AG10803 (cell line): ENCODE results near the gene BBS10.
"Not testable (repeated sequence)": the region's sequence is repeated elsewhere in the genome, so short reads cannot be mapped to it uniquely, and the experiment has no call there.

ENCODE experiments used
- DNase-seq: peaks from one replicate; pipeline ENCODE4 v3.0.0; 2010; ENCODE audit warnings: low read depth
- H3K4me3 ChIP-seq: 2 replicates; pipeline ENCODE4 v1.5.1; 2011; ENCODE audit warnings: mild to moderate bottlenecking, low read length, control low read depth
- TF ChIP-seq, protein P1 (sequence below): conservative IDR thresholded peaks from 2 replicates; pipeline ENCODE4 v1.5.1; 2011; ENCODE audit warnings: mild to moderate bottlenecking, low read length, control low read depth, inconsistent platforms

The BBS10 gene

DNA sequence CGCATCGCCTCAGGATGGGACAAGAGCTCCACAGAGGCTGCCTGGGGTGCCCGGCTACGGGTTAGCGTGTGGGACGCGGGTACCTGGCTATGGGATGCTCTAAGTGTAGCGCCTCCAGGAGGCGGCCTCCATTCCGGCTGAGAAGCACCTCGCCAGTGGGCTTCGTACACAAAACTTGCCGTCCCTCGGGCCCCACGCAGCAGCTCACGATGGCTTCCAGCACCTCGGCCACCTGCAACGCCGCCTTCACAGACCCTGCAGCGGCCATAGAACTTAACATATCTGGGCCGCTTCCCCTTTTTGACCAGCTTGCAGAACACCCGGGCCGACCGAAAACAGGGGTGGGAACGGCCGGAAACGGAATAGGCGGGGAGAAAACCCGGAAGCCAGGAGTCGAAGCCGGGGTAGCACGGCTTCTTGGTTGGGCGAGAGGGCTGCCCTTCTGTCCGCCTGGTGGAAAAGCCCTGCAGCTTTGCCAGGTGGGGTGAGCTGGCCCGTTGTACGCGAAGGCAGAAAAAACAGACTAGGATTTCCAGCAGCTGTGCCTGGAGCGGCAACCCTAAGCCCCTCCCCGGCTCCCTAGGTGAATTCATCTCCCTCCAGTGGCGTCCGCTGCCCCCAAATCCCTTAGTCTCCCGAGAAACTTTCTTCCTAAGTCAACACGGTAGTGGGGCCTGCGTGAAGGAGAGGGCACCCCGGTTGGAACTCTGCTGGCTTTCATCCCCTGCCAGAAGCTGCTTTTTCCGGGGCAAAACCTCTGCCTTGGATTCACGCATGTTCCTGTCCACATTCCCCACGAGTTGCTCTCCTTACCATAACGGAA, at the start of gene BBS10:
TSS of gene BBS10 (minus strand) at position 337 of the 823 bp plus-strand sequence. CDS start at position 280, 57 bp downstream.
- DNase-seq: peak; percentile 89
- H3K4me3 ChIP-seq: peak within 1 kb of the TSS; percentile 87
- TF ChIP-seq, protein P1, sequence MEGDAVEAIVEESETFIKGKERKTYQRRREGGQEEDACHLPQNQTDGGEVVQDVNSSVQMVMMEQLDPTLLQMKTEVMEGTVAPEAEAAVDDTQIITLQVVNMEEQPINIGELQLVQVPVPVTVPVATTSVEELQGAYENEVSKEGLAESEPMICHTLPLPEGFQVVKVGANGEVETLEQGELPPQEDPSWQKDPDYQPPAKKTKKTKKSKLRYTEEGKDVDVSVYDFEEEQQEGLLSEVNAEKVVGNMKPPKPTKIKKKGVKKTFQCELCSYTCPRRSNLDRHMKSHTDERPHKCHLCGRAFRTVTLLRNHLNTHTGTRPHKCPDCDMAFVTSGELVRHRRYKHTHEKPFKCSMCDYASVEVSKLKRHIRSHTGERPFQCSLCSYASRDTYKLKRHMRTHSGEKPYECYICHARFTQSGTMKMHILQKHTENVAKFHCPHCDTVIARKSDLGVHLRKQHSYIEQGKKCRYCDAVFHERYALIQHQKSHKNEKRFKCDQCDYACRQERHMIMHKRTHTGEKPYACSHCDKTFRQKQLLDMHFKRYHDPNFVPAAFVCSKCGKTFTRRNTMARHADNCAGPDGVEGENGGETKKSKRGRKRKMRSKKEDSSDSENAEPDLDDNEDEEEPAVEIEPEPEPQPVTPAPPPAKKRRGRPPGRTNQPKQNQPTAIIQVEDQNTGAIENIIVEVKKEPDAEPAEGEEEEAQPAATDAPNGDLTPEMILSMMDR: peak; percentile 55

DNA sequence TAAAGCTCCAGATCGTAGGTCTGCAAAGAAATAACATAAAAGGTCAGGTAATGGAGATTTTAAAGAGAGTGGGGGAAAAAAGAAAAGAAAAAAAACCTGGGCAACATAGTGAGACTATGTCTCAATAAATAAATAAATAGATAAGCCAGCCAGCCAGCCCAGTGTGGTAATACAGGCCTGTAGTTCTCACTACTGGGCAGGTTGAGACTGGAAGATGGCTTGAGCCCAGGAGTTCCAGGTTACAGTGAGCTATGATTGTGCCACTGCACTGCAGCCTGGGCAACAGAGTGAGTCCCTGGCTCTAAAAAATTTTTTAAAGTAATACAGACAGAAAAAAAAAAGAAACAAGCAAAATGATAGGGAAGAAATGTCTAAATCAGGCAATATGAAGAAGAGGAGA, 43.2 kb upstream of the BBS10 start:
- no peak overlapping the region for H3K4me3 ChIP-seq
- no peak for DNase-seq
- TF ChIP-seq, protein P1: no peak

DNA sequence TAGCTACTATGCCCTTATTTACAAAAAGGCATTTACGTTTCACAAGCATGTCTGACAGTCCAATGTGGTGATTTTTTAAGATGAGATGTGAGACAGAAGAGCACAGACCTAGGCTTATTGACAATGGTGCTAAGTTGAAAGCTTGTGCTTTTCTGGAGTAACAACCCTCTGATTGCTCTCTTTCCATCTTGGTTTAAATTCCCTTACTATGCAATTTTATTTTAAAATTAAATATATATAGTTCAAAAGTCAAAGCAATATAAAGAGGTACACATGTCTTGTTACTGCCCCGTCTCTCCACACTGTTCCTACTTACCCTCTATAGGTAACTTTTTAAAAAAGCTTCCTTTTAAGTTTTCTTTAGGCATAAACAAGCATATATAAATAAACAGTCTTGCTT, 39.4 kb upstream of the BBS10 start:
- no peak overlapping the region for H3K4me3 ChIP-seq
- TF ChIP-seq, protein P1: no peak
- DNase-seq: no peak

DNA sequence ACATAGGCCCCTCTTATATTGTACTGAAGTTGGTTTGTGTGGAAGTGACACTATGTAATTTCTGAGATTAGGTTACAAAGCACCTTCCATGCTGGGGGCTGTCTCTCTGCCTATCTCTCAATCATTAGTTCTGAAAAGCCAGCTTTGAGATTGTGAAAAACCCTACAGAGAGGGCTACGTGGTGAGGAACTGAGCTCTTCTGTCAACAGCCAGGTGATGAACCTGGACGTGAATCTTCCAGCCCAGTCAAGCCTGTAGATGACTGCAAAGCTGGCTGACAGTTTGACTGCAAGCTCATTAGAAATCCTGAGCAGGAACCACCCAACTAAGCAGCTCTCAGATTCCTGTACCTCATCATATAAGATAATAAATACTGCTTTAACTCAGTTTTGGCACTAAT, 36.3 kb upstream of the BBS10 start:
- TF ChIP-seq, protein P1: no peak
- H3K4me3 ChIP-seq: no peak overlapping the region
- no peak for DNase-seq

DNA sequence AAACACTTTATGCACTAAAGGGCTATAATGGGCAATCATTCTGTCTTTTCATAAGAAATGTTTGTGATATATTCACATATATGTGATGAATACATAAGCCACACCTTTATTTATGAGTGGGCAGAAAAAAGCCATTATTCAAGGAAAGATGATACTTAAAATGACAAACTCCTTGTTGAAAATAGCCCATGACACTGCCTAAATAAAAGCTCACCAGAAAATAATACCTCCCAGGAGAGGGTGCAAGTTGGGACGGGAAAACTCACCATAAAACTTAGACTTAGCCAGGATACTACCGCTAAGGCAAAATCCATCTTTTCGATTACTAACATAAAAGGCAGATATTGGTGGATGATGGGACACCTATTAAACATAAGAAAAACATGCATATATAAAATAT, 35.8 kb upstream of the BBS10 start:
- TF ChIP-seq, protein P1: no peak
- no peak overlapping the region for H3K4me3 ChIP-seq
- no peak for DNase-seq

DNA sequence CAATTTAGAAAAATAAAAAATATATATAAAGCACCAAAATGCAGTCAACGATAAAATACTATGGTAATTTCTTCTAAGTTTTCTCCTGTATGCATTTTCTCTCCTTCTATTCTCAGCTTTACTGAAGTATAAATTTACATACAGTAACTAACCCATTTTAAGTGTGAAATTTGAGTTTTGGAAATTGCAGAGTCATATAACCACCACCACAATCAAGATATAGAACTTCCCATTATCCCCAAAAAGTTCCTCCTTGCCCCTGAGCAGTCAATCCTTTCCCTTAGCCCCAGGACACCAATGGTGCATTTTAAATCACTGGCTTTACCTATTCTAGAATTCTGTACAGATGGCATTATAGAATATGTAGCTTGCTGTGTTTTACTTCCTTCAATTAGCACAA, 31.0 kb upstream of the BBS10 start:
- TF ChIP-seq, protein P1: no peak

DNA sequence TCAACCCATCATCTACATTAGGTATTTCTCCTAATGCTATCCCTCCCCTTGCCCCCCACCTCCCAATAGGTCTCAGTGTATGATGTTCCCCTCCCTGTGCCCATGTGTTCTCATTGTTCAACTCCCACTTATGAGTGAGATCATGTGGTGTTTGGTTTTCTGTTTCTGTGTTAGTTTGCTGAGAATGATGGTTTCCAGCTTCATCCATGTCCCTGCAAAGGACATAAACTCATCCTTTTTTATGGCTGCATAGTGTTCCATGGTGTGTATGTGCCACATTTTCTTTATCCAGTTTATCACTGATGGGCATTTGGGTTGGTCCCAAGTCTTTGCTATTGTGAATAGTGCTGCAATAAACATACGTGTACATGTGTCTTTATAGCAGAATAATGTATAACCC, 28.7 kb upstream of the BBS10 start:
- not testable (repeated sequence) for DNase-seq, H3K4me3 ChIP-seq

More for the DNA sequence above, 31.0 kb upstream of the BBS10 start:
- no peak for DNase-seq
- no peak overlapping the region for H3K4me3 ChIP-seq
